GM21360 (cell line): ENCODE results near the gene TMEM89.

Source experiments
- ATAC-seq: cut with Tn5 transposase; IDR thresholded peaks from one replicate; pipeline ENCODE4 v1.9.1; 2021; ENCODE audit warnings: mild to moderate bottlenecking, moderate library complexity; ENCODE audit not compliant: unreplicated experiment

Gene TMEM89

DNA sequence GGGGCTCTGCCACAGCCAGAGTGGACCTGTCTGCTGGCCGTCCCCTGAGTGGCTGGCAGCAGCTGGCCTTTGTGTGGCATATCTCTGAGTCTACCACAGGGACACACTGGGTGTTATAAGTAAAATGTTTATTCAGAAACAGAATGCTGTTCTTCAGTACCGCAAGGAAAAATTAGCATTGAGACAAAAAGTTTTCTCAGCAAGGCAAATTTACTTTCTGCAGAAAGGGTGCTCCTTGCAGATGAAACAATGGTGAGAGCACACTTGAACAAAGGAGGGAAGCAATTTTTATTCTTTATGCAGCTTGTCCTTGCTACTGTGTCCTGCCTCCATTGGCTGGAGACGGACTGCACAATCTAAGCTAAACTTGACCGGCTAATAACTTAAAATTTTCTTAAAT is 4.0 kb downstream of the TMEM89 start:
- ATAC-seq = no peak

- no peak for ATAC-seq
These were observed 7.5 kb downstream of the TMEM89 start for GRCh38 chr3:48614044-48614443.

DNA sequence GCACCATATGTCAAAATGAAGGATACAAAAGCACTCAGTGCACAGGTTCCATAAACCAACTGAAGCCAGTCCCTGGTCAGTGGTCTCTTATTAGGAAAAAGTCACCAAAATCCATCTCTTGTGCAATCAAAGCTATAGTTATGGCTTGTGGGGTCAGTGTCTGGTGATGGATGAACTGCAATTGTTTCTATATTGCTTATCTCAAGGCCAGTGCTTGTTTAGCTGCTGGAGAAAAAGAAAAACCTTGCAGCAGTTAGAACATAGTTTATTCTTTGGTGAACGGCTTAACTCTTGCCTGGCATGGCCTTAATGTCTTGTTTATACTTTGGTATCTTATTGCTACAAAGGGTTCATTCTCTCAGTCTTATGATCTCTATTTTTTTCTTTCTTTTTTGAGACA is 9.3 kb downstream of the TMEM89 start:
- ATAC-seq = no peak

- ATAC-seq = peak; percentile 93
These were observed 12.2 kb downstream of the TMEM89 start, which contains the start of gene UQCRC1 for GRCh38 chr3:48609088-48610005. Gene UQCRC1 (minus strand): TSS chr3:48609646. CDS start chr3:48609620, 26 bp downstream.

- ATAC-seq = no peak
These were observed 14.1 kb downstream of the TMEM89 start for GRCh38 chr3:48607519-48607918.

DNA sequence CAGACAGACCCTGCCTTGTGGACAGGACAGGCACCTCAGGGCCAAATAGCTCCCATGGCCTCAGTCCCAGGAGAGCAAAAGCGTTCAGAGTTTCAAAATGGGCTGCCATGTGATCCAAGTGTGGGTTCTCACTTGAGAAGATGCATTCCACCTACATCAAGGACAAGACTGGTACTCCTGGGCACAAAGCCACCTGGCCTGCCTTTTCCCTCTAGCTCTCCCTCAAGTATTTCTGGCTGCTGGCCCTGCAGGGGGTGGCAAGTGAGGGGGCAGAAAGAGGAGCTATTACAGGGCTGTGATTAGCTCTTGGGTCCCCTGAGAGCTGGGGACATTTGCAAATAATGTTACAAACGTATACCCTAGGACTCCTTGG is 20.0 kb downstream of the TMEM89 start:
- ATAC-seq = no peak

DNA sequence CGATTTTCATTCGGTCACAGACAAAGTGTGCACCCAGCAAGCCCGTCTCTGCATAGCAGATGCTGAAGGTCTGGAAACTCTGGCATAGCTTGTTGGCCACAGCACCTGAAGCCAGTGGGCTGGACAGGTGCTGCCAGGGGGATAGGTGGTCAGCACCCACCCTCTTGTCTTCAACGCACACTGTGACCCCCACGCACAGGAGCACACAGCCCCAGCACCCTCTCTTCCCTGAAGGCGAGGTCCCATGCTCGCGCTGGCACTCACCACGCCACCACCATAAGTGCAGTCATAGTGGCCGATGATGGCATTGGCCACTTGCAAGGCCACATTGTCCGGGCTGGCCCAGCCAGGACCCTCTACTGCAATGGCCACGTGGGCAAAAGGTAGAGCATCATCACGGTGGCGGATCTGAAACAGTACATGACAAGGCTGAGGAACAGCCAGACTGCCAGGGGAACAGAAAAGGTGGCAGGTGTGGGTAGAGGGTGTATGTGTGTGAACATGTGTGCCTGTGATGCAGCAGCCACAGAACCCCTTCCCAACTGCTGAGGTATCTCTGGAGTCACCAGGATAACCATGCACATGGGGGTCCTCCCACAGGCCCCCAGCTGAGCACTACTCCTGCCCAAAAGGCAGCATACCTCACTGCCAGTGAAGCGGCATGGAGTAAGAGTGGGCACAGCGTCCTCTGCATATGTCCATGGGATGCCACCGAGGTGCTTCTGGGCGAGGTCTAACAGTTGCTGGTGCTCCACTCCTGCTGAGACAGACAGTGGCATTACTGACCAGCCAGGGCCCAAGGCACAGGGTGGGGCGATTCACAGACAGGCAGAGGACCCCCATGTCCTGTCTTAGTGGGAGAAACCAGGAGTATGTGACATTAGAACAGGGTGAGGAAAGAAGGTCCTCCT is 20.6 kb downstream of the TMEM89 start:
- no peak for ATAC-seq

- no peak for ATAC-seq
These were observed 21.9 kb downstream of the TMEM89 start for GRCh38 chr3:48599509-48600285.

DNA sequence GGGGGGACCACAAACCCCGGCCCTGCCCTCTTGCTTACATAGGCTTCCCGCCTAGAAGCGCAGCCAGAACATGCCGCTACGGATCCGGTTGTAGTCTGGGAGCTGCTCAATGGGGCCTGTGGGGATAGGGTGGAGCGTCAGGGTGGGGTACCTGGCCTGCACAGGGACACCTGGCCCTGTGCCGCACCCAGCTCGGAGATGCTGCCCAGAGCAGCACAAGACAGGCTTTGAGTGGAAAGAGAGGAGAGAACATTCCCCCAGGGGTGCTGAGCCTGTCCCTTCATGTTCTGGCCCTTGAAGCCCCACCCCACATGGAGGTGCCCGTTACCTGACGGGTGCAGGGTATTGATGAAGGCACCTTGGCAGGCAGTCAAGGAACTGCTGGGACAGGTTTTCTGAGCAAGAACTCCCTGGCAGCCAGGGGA is 22.5 kb downstream of the TMEM89 start:
- ATAC-seq = no peak

- no peak for ATAC-seq
These were observed 23.1 kb downstream of the TMEM89 start for GRCh38 chr3:48598323-48599076.

GRCh38 chr3:48597408-48597800 is 24.2 kb downstream of the TMEM89 start:
- ATAC-seq = no peak

- no peak for ATAC-seq
These were observed 24.7 kb downstream of the TMEM89 start for GRCh38 chr3:48596676-48597407.

DNA sequence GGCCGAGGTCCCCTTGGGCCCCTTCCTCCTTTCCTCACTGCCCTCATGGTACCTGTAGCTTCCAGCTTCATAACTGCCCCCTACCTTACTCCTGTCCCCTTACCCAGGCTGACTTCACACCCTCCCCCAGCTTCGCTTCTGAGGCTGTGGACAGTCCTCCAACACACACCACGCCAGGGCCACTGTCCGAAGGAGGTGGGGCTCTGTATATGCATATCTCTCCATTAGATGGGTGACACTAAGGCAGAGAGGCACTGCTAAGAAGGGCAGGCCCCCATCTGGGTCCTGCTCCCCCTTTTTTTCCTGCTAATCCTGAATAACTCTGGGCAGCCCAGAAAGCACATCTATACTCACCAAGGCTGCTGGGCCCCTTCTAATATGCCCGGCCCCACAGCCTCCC is 25.4 kb downstream of the TMEM89 start:
- ATAC-seq = no peak

GRCh38 chr3:48595526-48596121 is 25.9 kb downstream of the TMEM89 start:
- ATAC-seq = no peak

GRCh38 chr3:48595075-48595525 is 26.5 kb downstream of the TMEM89 start, which contains the start of gene COL7A1:
Gene COL7A1 (minus strand): TSS chr3:48595329. CDS start chr3:48595159, 170 bp downstream.
- ATAC-seq = no peak

DNA sequence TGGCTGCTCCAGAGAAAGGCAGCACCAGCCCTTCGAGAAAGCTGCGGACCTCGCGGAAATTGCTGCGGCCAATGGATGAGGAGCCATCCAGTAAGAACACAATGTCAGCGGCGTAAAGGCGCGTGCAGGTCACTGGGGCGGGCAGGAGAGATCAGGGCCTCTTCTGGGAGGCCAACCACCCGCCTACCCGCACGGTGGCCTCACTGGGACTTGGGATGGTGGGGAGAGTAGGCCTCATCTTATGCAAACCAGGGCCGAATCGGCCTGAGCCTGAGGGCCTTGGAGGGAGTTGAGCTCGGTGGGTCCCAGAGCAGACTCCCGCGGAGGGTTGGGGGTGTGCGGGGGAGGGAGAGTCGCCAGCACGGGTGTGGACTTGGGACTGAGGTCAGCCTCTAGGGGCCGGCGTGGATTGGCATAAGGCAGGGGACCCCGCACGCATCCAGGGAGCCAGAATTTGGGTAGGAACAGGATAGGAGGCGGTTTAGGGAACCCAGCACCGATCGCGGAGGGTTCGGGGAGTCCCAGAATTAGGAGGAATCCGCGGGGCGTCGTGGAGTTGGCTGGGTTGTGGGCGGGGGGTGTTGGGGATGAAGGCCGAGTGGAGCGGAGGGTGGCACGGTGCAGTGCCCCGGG is 27.0 kb downstream of the TMEM89 start:
- ATAC-seq = no peak

DNA sequence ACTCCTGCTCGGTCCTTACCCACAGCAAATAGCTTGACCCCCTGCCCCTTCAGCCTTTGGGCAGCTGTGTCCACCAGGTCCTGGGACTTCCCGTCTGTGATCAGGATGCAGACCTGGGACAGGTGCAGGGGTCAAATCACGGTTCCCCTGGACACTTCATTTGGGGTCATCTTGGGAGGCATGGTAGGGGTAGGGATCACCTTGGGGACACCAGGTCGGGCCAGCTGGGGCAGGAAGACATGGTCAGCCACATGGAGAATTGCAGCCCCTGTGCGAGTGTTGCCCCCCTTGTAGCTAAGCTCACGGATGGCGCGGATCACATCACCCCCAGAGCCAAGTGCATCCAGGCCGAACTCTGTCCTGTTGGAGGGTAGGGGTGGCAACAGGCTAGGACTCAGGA is 28.2 kb downstream of the TMEM89 start:
- no peak for ATAC-seq

DNA sequence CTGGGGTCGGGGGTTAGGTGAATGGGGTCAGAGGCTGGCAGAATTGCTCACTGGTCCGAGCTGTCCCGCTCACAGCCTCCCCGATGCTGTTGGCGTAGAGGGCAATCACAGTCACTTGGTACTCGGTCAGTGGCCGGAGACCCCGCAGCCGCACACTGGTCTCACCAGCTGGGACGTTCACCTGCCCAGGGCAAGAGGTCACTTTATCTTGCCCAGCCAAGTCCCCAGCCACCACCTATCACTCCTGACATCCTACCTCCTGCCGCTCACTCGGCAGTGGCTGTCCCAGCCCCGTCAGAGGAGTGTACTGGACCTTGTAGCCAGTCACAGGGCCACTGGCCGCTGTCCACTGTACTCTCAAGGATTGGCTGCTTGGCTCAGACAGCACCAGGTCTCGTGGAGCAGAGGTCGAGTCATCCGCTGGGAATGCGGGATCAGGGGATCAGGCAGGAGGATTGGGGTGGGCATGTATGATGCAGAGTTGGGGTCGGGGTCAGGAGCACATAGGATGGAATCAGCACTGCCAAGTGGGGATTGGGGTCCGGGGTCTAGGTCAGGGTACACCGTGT is 29.0 kb downstream of the TMEM89 start:
- ATAC-seq = no peak
